ENCODE results near the gene ANKK1. TPM values are rescaled to one million over a fixed set of nuclear protein-coding genes. Genes with fewer than 3 reads are reported as not detected.

Gene ANKK1
- total and polyA plus RNA-seq, 10 of the 15 experiments (the other 5 are each of a cell fraction or from before 2014, with no cell fraction given): not detected

DNA sequence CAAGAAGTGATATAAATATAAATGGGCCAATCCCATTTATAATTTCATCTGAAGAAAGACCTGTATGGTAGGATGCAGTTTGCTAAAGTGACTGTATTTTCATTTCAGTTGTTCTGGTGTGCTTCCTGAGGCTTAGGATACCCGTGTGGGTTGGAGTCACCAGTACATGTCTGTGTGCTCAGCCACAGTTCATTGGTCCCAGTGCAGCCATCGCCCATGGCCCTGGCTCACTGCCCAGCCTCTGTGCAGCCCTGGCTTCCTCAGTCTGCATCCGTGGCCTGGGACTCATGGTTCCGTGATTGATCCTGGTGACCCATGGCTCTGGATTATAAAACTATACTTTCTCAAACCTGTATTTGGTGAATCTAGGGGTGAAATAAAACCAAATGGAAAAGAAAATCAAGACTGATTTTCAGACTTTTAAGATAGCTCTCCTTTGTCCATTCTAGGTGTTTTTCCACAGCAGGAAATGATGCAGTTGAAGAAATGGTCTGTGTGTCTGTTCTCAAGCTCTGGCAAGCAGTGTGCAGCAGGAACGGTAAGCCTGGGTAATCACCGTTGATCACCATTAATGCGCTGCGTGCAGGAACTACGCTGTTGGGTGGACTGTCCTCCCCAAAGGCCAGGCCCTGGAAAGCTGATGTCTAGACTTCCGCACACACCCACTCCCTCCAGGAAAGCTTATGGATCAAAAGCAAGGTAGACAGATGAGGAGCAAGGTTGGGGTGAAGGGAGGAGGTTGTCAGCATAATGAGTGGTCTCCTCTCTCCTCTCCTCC is 46.0 kb upstream of the ANKK1 start:
- H3K4me3 ChIP-seq: no peak overlapping the region
- SMC1A ChIA-PET (ENCODE audit: uncharacterized antibody, unreplicated experiment): no interaction called here
- WGBS (ENCODE audit: insufficient coverage, insufficient replicate concordance, low lambda C conversion rate, missing lambda C conversion rate): 92% methylated on average over 10 of the region's 10 CpGs
- H2AFZ ChIP-seq (ENCODE audit: control insufficient read depth, low read depth, low read length): no peak overlapping the region
- no peak overlapping the region for H3K27ac ChIP-seq (ENCODE audit: control insufficient read depth, insufficient read depth)
- H3K27me3 ChIP-seq (replicated peaks in 1 of 2; ENCODE audit: control insufficient read depth in 2 of 2, insufficient read depth in 2 of 2, low read length in 1 of 2): no peaks in the 10 kb centered on the region
- RAD21 ChIA-PET (ENCODE audit: unreplicated experiment): no interaction called here
- DNase-seq (ENCODE audit: low read depth, low spot score) (no peak), FAIRE-seq (no peak), ATAC-seq (no peak)
- POLR2A ChIA-PET: no interaction called here
- H3K36me3 ChIP-seq (ENCODE audit: control insufficient read depth in 2 of 2, insufficient read depth in 2 of 2, low read length in 1 of 2): no peaks in the 10 kb centered on the region; a peak in 1 of 4 replicates
- H3K4me1 ChIP-seq (ENCODE audit: control insufficient read depth, insufficient read depth, low read length): no peaks in the 10 kb centered on the region
- H3K79me2 ChIP-seq (ENCODE audit: control insufficient read depth, insufficient read depth, low read length): no peaks in the 10 kb centered on the region
- no peaks in the 10 kb centered on the region for H3K9me3 ChIP-seq (replicated peaks; ENCODE audit: control insufficient read depth, insufficient read depth, low read length)
- CTCF ChIA-PET: no interaction called here
- no peaks in the 10 kb centered on the region for H4K20me1 ChIP-seq (ENCODE audit: control insufficient read depth, insufficient read depth)
- in situ Hi-C loops (cut with MboI): no loop called here
- TF ChIP-seq BACH1 (IDR thresholded peaks at IDR 0.05; ENCODE audit: borderline replicate concordance) (no peak), EZH2 (IDR thresholded peaks at IDR 0.05; ENCODE audit: borderline replicate concordance, control insufficient read depth, low read depth, low read length) (no peak), TAF1 (IDR thresholded peaks at IDR 0.05; ENCODE audit: borderline replicate concordance, low read depth, low read length) (no peak), POU2F2 (IDR thresholded peaks at IDR 0.05; ENCODE audit: borderline replicate concordance, low read depth, low read length) (no peak), ZBED1 (IDR thresholded peaks at IDR 0.05; ENCODE audit: borderline replicate concordance) (no peak), NFYB (IDR thresholded peaks at IDR 0.05; ENCODE audit: insufficient read depth, low read depth, low read length) (no peak), FOS (IDR thresholded peaks at IDR 0.05; ENCODE audit: borderline replicate concordance, extremely low read depth, insufficient read length) (no peak)
- TF ChIP-seq, protein P1, sequence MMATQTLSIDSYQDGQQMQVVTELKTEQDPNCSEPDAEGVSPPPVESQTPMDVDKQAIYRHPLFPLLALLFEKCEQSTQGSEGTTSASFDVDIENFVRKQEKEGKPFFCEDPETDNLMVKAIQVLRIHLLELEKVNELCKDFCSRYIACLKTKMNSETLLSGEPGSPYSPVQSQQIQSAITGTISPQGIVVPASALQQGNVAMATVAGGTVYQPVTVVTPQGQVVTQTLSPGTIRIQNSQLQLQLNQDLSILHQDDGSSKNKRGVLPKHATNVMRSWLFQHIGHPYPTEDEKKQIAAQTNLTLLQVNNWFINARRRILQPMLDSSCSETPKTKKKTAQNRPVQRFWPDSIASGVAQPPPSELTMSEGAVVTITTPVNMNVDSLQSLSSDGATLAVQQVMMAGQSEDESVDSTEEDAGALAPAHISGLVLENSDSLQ (IDR thresholded peaks at IDR 0.05): no peak
- intact Hi-C loops (cut with micrococcal nuclease; ENCODE audit: unreplicated experiment): no loop called here
- no peak overlapping the region for H3K4me2 ChIP-seq (ENCODE audit: control insufficient read depth, insufficient read depth)
- no TSS peak for BruUV-seq (replicated peaks)
- no peak overlapping the region for H3K9ac ChIP-seq (ENCODE audit: control insufficient read depth, insufficient read depth, low read length)

Data from GM12878 (cell line).